NCI-H526 (cell line): Measurements from ENCODE around the gene DFFB.

Experiments used
- DNase-seq, 2 experiments: peaks; one replicate each; lab custom pipeline; 2025; lab: John Stamatoyannopoulos, UW

The DFFB gene

DNA sequence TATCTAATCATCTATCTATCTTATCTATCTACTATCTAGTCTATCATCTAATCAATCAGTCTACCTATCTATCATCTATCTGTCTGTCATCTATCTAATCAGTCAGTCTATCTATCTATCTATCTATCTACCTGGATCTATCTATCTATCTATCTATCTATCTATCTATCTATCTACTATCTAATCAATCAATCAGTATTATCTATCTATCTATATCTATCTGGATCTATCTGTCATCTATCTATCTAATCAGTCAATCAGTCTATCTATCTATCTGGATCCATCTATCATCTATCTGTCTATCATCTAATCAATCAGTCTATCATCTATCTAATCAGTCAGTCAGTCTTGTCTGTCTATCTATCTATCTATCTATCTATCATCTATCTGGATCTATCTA lies 69.7 kb downstream of the DFFB start:
- DNase-seq: no peak

DNA sequence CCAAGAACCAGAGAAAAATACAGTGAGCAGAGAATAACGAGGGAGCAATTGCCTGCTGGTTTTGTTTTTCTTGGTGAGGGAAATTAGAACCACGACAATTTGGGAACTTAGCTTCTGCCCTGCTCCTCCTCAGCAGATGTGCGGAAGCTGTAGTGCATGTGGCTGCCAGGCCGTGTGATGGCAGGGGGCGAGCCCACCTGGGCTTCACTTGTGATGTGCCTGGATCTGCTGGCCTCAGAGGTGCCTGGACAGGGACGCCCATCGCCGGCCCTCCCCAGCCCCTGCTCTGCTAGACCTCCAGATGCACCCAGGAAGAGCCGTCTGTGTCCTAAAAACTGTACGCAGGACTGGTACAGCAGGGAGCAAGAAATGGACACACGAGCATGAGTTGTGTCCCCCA lies 71.3 kb downstream of the DFFB start:
- DNase-seq: no peak

DNA sequence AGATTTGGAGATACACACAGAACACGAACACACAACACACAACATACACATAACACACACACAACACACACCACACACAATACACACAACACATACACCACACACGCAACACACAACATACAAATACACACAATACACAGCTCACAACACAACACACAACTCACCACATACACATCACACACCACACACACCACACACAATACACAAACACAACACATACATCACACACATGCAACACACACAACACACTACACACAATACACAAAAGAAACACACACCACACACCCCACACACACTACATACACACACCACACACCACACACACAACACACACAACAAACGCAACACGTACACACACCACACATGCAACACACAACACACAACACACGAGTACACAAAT lies 71.8 kb downstream of the DFFB start:
- no peak for DNase-seq

DNA sequence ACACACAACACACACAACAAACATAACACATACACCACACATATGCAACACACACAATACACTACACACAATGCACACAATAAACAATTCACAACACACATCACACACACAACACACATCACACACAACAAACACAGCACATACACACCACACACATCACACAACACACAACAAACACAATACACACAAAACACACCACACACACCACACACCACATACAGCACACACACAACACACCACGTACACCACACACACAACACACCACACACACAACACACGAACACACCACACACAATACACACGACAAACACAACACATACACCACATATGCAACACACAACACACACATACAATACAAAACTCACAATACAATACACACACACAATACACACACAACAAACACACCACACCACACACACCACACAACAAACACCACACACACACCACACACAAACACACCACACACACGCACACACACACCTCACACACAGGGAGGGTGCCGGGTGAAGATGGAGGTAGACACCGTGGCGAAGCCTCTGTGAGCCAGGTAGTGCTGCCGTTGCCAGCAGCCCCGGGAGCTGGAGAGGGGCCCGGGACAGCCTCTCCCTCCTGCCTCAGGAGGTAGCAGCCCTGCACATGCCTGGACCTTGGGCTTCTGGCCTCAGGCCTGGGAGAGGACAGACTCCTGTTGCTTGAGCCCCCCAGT lies 73.2 kb downstream of the DFFB start:
- DNase-seq: no peak

DNA sequence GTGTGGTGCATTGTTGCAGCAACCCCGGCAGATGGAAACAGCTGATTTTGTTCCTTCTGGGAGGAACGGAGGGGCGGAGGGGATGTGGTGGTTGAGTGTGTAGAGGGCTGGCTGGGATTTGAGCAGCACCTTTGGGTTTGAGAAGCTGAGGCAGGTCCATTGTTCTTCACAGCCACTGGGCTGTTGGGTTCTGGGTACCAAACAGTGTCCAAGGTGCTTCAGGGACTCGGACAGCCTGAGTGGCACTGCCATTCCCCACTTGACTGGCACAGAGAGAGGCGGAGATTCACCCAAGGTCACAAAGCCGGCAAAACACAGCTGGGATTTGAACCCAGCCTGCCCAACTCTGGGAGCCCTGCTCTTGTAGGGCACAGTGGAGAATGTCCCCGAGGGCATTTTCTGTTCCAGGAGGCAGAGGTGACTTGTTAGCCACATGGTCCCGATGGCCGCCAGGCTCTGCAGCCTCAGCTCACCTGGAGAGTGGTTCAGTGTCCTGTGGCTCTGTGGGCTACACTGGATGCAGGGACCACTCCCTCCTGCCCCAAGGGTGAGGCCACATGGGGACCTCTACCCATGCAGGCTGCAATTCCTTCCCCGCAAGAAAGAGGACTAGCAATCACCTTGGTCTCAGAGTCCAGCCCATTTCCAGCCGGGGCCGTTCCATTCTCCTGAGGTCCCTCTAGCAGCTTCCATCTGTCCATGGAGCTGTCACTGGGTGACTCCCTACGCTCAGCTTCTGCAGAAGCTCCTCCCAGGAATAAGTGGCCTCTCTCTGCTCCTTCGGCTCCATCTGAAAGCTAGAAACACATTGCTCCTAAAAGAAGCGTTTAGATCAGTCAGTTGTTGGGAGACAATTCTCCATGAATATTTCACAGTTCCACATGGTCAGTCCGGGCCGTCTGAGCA lies 74.0 kb downstream of the DFFB start:
- no peak for DNase-seq

DNA sequence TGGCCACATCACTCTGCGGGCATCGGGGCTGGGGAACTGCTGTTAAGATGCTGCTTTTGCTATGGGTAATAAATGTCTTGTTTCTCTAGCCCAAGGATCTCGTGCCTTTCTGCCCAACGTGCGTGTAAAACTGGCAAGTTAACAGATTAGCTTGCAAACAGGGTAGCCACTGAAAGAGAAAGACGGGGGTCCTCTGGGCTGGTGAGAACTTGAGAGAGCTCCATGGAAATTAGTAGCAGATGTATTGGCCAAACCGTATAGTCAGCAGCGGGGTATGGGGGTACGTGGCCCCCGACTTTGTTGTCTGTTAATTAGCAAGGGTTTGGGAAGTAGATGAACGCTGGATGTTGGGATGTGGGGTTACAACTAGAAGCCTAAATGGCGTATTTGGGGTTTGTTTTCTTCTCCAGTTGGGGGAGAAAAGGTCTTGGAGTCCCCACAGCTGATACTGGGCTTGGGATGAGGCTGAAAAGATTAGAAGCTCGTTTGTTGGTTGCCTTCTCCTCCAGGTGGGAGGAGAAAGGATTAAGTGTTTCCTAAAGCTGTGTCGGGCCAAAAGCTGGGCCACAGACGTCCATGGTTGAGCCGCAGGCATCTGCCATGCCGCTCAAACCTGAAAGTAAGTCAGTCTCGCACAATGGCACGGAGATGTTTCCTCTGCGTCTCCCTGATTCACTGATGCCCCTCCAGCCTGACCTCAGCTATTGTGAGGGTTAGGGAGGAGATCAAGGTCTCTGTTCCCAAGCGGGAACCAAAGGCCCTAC lies 75.1 kb downstream of the DFFB start:
- no peak for DNase-seq
